ENCODE measurements around the gene RASD2. TPM values are rescaled to one million over a fixed set of nuclear protein-coding genes. Genes with fewer than 3 reads are reported as not detected.

RASD2 gene
- total RNA-seq, 3 donors from 2014 or later (not counting 1 experiment from before 2014, with no cell fraction given), result 0.20 to 0.64 (median 0.20) TPM

DNA sequence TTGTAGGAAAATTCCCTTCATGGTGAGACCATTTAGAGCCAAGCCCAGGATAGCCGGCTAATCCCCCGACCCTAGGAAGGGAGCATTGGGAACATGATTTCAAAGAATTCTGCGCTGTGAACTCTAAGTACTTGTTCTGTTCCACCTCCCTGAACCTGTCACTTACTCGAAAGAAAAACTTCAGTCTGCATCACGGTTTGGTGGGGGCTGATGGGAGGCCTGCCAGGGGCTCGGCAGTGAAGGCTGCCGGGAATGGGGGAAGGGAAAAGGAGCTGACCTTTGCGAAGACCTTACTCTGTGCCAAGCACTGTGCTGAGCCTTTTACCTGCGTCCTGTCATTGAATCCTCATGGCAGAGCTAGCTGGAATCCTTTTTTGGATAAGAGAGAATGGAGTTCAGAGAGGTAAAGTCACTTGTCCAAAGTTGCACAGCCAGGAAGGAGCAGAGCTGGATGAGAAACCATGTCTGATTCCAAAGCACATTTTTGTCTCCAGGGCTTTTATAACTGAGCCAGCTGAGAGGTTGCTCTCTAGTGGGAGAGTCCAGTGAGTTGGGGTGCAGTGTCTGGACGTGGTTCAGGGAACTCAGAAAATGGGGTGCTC is 15.4 kb downstream of the RASD2 start:
- WGBS (ENCODE audit: insufficient coverage), result 77% methylated on average over 10 of the region's 10 CpGs
- Mint-ChIP-seq H3K27me3 (ENCODE audit: low read depth in 2 of 2) (peaks cover 10 to 12% of the 10 kb centered on the region in 2 donors), H3K36me3 (no peaks in the 10 kb centered on the region), H3K4me1 (peaks cover 7 to 12% of the 10 kb centered on the region in 2 donors), H3K27ac (no peak overlapping the region), H3K4me3 (no peak overlapping the region), H3K9me3 (no peaks in the 10 kb centered on the region)
- H3K4me3 ChIP-seq (ENCODE audit: low read length), result no peak overlapping the region
- intact Hi-C loops (cut with micrococcal nuclease), result no loop called here
- peaks cover 9% of the 10 kb centered on the region for H3K4me1 ChIP-seq (ENCODE audit: control insufficient read depth, insufficient read depth, low read length)
- no peak overlapping the region for H3K27ac ChIP-seq (ENCODE audit: low read length)
- H3K36me3 ChIP-seq (ENCODE audit: control insufficient read depth, insufficient read depth, low read length), result no peaks in the 10 kb centered on the region
- TF ChIP-seq, protein P1, sequence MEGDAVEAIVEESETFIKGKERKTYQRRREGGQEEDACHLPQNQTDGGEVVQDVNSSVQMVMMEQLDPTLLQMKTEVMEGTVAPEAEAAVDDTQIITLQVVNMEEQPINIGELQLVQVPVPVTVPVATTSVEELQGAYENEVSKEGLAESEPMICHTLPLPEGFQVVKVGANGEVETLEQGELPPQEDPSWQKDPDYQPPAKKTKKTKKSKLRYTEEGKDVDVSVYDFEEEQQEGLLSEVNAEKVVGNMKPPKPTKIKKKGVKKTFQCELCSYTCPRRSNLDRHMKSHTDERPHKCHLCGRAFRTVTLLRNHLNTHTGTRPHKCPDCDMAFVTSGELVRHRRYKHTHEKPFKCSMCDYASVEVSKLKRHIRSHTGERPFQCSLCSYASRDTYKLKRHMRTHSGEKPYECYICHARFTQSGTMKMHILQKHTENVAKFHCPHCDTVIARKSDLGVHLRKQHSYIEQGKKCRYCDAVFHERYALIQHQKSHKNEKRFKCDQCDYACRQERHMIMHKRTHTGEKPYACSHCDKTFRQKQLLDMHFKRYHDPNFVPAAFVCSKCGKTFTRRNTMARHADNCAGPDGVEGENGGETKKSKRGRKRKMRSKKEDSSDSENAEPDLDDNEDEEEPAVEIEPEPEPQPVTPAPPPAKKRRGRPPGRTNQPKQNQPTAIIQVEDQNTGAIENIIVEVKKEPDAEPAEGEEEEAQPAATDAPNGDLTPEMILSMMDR (IDR thresholded peaks at IDR 0.05), result no peak
- no peak for DNase-seq
- no peak for ATAC-seq
- no peaks in the 10 kb centered on the region for H3K27me3 ChIP-seq (ENCODE audit: control insufficient read depth, insufficient read depth, low read length)
- H3K9me3 ChIP-seq (ENCODE audit: control insufficient read depth, insufficient read depth, low read length), result no peaks in the 10 kb centered on the region

DNA sequence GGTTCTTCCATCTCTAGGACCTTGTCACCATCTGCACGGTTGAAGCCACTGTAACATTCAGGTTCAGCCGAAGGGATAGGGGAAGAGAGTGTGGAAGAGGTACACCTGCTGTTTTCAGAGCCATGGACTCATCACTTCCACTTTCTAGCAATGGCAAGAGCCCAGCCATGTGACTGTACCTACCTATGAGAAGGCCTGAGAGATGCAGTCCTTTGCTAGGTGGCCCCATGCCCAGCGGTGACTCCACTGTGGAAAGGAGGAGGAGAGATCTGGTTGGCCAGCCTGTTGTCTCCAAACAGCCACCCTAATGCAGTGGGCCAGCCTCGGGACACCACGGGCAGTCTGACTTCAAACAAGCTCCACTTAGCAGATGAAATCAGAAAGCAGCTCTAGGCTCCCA is 16.0 kb downstream of the RASD2 start:
- WGBS (ENCODE audit: insufficient coverage), result 81% methylated on average over 5 of the region's 5 CpGs
- Mint-ChIP-seq H3K27me3 (ENCODE audit: low read depth in 2 of 2) (peaks cover 17 to 19% of the 10 kb centered on the region in 2 donors), H3K9me3 (no peaks in the 10 kb centered on the region), H3K4me3 (no peak overlapping the region), H3K27ac (no peak overlapping the region), H3K36me3 (no peaks in the 10 kb centered on the region), H3K4me1 (peaks cover 7 to 12% of the 10 kb centered on the region in 2 donors)
- DNase-seq (no peak), ATAC-seq (no peak)
- Histone ChIP-seq H3K36me3 (ENCODE audit: control insufficient read depth, insufficient read depth, low read length) (no peaks in the 10 kb centered on the region), H3K27ac (ENCODE audit: low read length) (no peak overlapping the region), H3K9me3 (ENCODE audit: control insufficient read depth, insufficient read depth, low read length) (no peaks in the 10 kb centered on the region), H3K27me3 (ENCODE audit: control insufficient read depth, insufficient read depth, low read length) (no peaks in the 10 kb centered on the region), H3K4me3 (ENCODE audit: low read length) (no peak overlapping the region), H3K4me1 (ENCODE audit: control insufficient read depth, insufficient read depth, low read length) (peaks cover 9% of the 10 kb centered on the region)
- TF ChIP-seq, protein P1 (IDR thresholded peaks at IDR 0.05), result no peak
- intact Hi-C loops (cut with micrococcal nuclease), result no loop called here

DNA sequence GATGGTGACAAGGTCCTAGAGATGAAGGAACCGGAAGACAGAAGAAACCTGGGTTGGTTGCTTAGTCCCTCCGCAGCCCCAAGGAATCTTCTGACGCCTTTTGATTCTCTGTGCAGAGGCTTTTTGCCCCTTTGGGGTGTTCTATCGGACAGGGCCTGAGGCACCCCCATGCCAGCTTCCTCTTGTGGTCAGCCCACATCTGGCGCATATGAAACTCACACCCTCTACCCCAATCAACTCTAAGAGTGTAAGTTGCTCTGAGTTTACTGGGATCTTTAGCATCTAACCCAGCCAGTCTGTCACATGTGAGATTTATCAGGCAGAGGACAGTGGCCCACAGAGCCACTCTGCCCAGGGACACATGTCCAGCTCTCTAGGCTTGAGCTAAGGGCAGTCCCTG is 17.4 kb downstream of the RASD2 start:
- Histone ChIP-seq H3K4me3 (ENCODE audit: low read length) (no peak overlapping the region), H3K27ac (ENCODE audit: low read length) (no peak overlapping the region), H3K4me1 (ENCODE audit: control insufficient read depth, insufficient read depth, low read length) (peaks cover 1% of the 10 kb centered on the region), H3K36me3 (ENCODE audit: control insufficient read depth, insufficient read depth, low read length) (no peaks in the 10 kb centered on the region), H3K27me3 (ENCODE audit: control insufficient read depth, insufficient read depth, low read length) (no peaks in the 10 kb centered on the region), H3K9me3 (ENCODE audit: control insufficient read depth, insufficient read depth, low read length) (no peaks in the 10 kb centered on the region)
- peaks cover 0 to 5% of the 10 kb centered on the region in 2 donors for H3K4me1 Mint-ChIP-seq
- no peaks in the 10 kb centered on the region for H3K9me3 Mint-ChIP-seq
- no peak overlapping the region for H3K4me3 Mint-ChIP-seq
- intact Hi-C loops (cut with micrococcal nuclease), result no loop called here
- peaks cover 18 to 19% of the 10 kb centered on the region in 2 donors for H3K27me3 Mint-ChIP-seq (ENCODE audit: low read depth in 2 of 2)
- H3K27ac Mint-ChIP-seq, result no peak overlapping the region
- no peaks in the 10 kb centered on the region for H3K36me3 Mint-ChIP-seq
- WGBS (ENCODE audit: insufficient coverage), result 42% methylated on average over 5 of the region's 5 CpGs
- DNase-seq (no peak), ATAC-seq (peak in 1 of 3 donors; percentile 33)
- TF ChIP-seq, protein P1 (IDR thresholded peaks at IDR 0.05), result no peak

DNA sequence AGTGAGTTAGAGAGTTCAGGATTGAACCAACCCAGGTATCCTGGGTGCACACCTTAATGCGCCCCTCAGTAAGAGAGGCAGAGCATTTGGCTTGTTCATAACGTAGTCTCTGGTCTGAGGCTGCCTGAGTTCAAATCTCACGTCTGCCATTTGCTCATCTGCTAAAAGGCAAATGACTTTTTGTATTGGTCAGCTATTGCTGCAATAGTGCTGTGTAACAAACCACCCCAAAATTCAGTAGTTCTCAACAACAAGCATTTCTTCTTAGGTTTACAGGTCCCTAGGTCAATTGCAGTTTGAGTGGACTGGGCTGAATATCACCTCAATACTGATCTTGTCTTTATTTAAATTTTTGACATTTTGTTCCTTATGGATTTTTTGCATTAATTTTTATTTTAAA is 18.1 kb downstream of the RASD2 start:
- Histone ChIP-seq H3K4me1 (ENCODE audit: control insufficient read depth, insufficient read depth, low read length) (no peaks in the 10 kb centered on the region), H3K9me3 (ENCODE audit: control insufficient read depth, insufficient read depth, low read length) (no peaks in the 10 kb centered on the region), H3K27ac (ENCODE audit: low read length) (no peak overlapping the region), H3K4me3 (ENCODE audit: low read length) (no peak overlapping the region), H3K36me3 (ENCODE audit: control insufficient read depth, insufficient read depth, low read length) (no peaks in the 10 kb centered on the region), H3K27me3 (ENCODE audit: control insufficient read depth, insufficient read depth, low read length) (no peaks in the 10 kb centered on the region)
- TF ChIP-seq, protein P1 (IDR thresholded peaks at IDR 0.05), result no peak
- intact Hi-C loops (cut with micrococcal nuclease), result no loop called here
- ATAC-seq, result no peak
- Mint-ChIP-seq H3K4me1 (peaks cover 0 to 5% of the 10 kb centered on the region in 2 donors), H3K4me3 (no peak overlapping the region), H3K9me3 (no peaks in the 10 kb centered on the region), H3K27me3 (ENCODE audit: low read depth in 2 of 2) (peaks cover 18 to 21% of the 10 kb centered on the region in 2 donors), H3K36me3 (no peaks in the 10 kb centered on the region), H3K27ac (no peak overlapping the region)
- DNase-seq, result no peak
- 83% methylated on average over 3 of the region's 3 CpGs for WGBS (ENCODE audit: insufficient coverage)

All from natural killer cell (primary cell).